ENCODE results near the gene ELOB.

The ELOB gene

DNA sequence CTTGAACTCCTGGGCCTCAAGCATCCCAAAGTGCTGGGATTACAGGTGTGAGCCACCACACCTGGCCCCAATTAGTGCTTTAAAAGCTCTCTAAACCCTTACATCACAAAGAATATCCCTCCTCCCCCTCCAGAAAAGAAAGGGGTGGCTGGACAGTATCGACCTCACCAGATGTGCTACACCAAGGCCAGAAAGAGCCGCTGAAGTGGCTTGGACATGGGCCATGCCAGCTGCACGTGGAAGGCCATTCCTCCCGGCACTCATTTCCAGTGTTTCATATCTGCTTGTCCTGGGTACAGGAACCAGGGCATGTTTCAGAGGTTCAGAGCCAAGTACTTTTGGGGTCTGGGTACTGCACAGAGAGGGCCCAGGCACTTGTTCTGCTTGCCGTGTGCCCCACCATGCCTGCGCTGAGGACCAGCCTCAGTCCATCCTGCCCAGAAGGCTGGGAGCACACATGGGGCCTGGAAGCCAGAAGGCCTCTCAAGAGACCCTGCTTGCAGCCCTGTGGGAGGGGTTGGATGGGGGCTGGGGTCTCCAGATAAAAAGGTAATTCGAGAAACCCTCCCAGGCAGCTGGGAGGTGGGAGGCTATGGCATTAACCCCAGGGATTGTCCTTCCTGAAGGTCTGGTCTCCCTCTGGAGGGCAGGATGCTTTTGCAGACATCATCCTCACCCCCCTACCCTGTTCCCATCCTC, 28.2 kb downstream of the ELOB start (continued):
- TF ChIP-seq, protein P1, sequence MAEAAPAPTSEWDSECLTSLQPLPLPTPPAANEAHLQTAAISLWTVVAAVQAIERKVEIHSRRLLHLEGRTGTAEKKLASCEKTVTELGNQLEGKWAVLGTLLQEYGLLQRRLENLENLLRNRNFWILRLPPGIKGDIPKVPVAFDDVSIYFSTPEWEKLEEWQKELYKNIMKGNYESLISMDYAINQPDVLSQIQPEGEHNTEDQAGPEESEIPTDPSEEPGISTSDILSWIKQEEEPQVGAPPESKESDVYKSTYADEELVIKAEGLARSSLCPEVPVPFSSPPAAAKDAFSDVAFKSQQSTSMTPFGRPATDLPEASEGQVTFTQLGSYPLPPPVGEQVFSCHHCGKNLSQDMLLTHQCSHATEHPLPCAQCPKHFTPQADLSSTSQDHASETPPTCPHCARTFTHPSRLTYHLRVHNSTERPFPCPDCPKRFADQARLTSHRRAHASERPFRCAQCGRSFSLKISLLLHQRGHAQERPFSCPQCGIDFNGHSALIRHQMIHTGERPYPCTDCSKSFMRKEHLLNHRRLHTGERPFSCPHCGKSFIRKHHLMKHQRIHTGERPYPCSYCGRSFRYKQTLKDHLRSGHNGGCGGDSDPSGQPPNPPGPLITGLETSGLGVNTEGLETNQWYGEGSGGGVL (tag by site-specific recombination; IDR thresholded peaks at IDR 0.05): no peak
- no peak for TF ChIP-seq ZBTB8A (tag by site-specific recombination; IDR thresholded peaks at IDR 0.05)

DNA sequence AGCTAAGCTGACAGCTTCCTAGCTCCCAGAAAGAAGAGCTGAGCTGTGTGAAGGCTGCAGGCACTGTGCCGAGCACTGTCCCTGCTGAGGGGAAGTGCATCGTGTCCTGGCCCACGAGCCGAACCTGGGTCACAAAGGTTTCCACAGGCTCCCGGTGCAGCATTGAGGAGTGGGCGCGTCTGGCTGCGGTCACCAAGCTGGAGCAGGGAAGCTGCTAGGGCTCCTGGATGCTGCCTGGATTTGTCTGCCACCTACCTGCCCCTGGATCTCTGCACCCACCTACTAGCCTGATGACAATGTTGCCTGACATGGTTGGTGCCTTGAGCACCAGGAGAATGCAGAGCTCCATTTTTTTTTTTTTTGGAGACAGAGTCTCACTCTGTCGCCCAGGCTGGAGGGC, 31.1 kb downstream of the ELOB start:
- Histone ChIP-seq H3K4me3 (ENCODE audit: low read depth, low read length) (no peak overlapping the region), H3K27ac (ENCODE audit: extremely low read depth, low read depth, low read length) (no peak overlapping the region), H3K36me3 (ENCODE audit: control insufficient read depth in 2 of 2, insufficient read depth in 1 of 2, low read length in 2 of 2) (peaks cover 0 to 14% of the 10 kb centered on the region in 2 experiments; a peak in 2 of 3 replicates), H3K9me3 (ENCODE audit: control insufficient read depth, insufficient read depth, low read depth, low read length) (no peaks in the 10 kb centered on the region), H3K4me1 (ENCODE audit: control insufficient read depth, insufficient read depth, low read length) (no peaks in the 10 kb centered on the region)
- POLR2A ChIA-PET: interaction anchor here (0.6 kb wide), 1 partner anchor 233 kb away, joined by 3 read pairs; no protein-coding TSS in a partner anchor
- CTCF ChIA-PET: interaction anchor here (2.0 kb wide), 1 partner anchor 122 kb away, joined by 10 read pairs; no protein-coding TSS in a partner anchor
- TF ChIP-seq, protein P2, sequence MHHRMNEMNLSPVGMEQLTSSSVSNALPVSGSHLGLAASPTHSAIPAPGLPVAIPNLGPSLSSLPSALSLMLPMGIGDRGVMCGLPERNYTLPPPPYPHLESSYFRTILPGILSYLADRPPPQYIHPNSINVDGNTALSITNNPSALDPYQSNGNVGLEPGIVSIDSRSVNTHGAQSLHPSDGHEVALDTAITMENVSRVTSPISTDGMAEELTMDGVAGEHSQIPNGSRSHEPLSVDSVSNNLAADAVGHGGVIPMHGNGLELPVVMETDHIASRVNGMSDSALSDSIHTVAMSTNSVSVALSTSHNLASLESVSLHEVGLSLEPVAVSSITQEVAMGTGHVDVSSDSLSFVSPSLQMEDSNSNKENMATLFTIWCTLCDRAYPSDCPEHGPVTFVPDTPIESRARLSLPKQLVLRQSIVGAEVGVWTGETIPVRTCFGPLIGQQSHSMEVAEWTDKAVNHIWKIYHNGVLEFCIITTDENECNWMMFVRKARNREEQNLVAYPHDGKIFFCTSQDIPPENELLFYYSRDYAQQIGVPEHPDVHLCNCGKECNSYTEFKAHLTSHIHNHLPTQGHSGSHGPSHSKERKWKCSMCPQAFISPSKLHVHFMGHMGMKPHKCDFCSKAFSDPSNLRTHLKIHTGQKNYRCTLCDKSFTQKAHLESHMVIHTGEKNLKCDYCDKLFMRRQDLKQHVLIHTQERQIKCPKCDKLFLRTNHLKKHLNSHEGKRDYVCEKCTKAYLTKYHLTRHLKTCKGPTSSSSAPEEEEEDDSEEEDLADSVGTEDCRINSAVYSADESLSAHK (tag by site-specific recombination; IDR thresholded peaks at IDR 0.05): no peak
- no peak for TF ChIP-seq ZNF626 (tag by site-specific recombination; IDR thresholded peaks at IDR 0.05)
- TF ChIP-seq TRIM28 (IDR thresholded peaks at IDR 0.05; ENCODE audit: borderline replicate concordance, low read length): no peak
- no peak for TF ChIP-seq HOXC10 (CRISPR knock-in tag; IDR thresholded peaks at IDR 0.05)
- no peak for TF ChIP-seq ZNF473 (tag by site-specific recombination; IDR thresholded peaks at IDR 0.05)
- no peak for TF ChIP-seq ZNF366 (tag by site-specific recombination; conservative IDR thresholded peaks at IDR 0.05)
- no peak for TF ChIP-seq ZNF132 (tag by site-specific recombination; IDR thresholded peaks at IDR 0.05; ENCODE audit: borderline replicate concordance)
- no peak for TF ChIP-seq OVOL3 (tag by site-specific recombination; IDR thresholded peaks at IDR 0.05)
- TF ChIP-seq GLIS1 (tag by site-specific recombination; IDR thresholded peaks at IDR 0.05): no peak
- TF ChIP-seq ZNF292 (tag by site-specific recombination; IDR thresholded peaks at IDR 0.05; ENCODE audit: borderline replicate concordance, low read depth): no peak
- TF ChIP-seq KLF7 (tag by site-specific recombination; IDR thresholded peaks at IDR 0.05; ENCODE audit: borderline replicate concordance): no peak
- TF ChIP-seq ZNF423 (tag by site-specific recombination; IDR thresholded peaks at IDR 0.05): no peak
- TF ChIP-seq, protein P3, sequence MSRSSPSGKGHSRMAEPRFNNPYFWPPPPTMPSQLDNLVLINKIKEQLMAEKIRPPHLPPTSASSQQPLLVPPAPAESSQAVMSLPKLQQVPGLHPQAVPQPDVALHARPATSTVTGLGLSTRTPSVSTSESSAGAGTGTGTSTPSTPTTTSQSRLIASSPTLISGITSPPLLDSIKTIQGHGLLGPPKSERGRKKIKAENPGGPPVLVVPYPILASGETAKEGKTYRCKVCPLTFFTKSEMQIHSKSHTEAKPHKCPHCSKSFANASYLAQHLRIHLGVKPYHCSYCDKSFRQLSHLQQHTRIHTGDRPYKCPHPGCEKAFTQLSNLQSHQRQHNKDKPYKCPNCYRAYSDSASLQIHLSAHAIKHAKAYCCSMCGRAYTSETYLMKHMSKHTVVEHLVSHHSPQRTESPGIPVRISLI (tag by site-specific recombination; IDR thresholded peaks at IDR 0.05): no peak
- TF ChIP-seq ZNF664 (tag by site-specific recombination; IDR thresholded peaks at IDR 0.05): no peak

DNA sequence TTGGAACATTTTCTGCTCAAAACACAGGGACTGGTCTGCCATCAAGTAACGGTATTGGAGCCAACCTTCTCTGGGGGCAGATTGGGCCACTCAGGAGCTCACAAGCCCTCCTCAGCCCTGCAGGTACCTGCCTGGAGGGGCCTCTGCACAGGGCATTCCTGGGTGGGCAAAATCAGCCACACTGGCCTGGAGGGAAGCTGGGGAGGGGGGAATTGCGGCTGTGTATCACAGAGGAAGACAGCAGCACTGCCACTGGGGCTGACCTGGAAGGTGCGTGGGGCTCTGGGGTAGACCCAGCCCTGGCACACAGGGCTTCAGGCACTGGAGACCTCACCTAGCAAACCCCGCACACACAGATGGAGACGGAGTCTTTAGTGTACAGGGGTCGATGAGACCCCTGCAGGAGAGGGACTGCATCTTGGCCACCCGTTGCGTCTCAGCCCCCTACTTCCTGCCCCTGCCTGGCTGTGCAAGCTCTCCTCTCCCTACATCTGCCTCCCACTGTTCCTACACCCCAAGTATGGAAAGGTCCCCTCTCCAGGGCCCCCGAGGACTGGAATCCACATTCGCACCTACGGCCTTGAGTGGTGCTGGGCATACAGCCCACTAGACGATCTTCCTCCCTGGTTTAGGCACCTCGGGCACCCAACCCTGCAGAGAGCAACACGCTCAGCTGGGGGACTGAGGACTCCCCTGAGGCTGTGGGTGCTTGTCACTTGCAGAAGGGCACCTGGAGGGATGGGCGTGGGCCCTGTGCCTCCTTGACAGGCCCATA, 31.8 kb downstream of the ELOB start:
- no peak overlapping the region for H3K27ac ChIP-seq (ENCODE audit: extremely low read depth, low read depth, low read length)
- H3K9me3 ChIP-seq (ENCODE audit: control insufficient read depth, insufficient read depth, low read depth, low read length): no peaks in the 10 kb centered on the region
- ChIA-PET POLR2A (interaction anchor here (0.6 kb wide), 1 partner anchor 234 kb away, joined by 3 read pairs; no protein-coding TSS in a partner anchor), CTCF (interaction anchor here (2.0 kb wide), 1 partner anchor 123 kb away, joined by 10 read pairs; no protein-coding TSS in a partner anchor)
- no peaks in the 10 kb centered on the region for H3K4me1 ChIP-seq (ENCODE audit: control insufficient read depth, insufficient read depth, low read length)
- H3K4me3 ChIP-seq (ENCODE audit: low read depth, low read length): no peak overlapping the region
- peaks cover 0 to 14% of the 10 kb centered on the region in 2 experiments; a peak in 2 of 3 replicates for H3K36me3 ChIP-seq (ENCODE audit: control insufficient read depth in 2 of 2, insufficient read depth in 1 of 2, low read length in 2 of 2)
- TF ChIP-seq ZNF571 (tag by site-specific recombination; IDR thresholded peaks at IDR 0.05): no peak
- TF ChIP-seq ZNF248 (tag by site-specific recombination; IDR thresholded peaks at IDR 0.05): no peak
- no peak for TF ChIP-seq ZNF37A (tag by site-specific recombination; IDR thresholded peaks at IDR 0.05)
- no peak for TF ChIP-seq ZNF366 (tag by site-specific recombination; conservative IDR thresholded peaks at IDR 0.05)
- TF ChIP-seq ZNF292 (tag by site-specific recombination; IDR thresholded peaks at IDR 0.05; ENCODE audit: borderline replicate concordance, low read depth): no peak
- TF ChIP-seq ZSCAN23 (tag by site-specific recombination; IDR thresholded peaks at IDR 0.05): no peak
- TF ChIP-seq ZBTB1 (tag by site-specific recombination; IDR thresholded peaks at IDR 0.05): no peak
- TF ChIP-seq, protein P4, sequence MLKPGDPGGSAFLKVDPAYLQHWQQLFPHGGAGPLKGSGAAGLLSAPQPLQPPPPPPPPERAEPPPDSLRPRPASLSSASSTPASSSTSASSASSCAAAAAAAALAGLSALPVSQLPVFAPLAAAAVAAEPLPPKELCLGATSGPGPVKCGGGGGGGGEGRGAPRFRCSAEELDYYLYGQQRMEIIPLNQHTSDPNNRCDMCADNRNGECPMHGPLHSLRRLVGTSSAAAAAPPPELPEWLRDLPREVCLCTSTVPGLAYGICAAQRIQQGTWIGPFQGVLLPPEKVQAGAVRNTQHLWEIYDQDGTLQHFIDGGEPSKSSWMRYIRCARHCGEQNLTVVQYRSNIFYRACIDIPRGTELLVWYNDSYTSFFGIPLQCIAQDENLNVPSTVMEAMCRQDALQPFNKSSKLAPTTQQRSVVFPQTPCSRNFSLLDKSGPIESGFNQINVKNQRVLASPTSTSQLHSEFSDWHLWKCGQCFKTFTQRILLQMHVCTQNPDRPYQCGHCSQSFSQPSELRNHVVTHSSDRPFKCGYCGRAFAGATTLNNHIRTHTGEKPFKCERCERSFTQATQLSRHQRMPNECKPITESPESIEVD (tag by site-specific recombination; IDR thresholded peaks at IDR 0.05): no peak
